H9 (cell line): ENCODE measurements around the gene TMCO6. TPM values are rescaled to one million over a fixed set of nuclear protein-coding genes. Genes with fewer than 3 reads are reported as not detected.

Experiments used
- DNase-seq: peaks from one replicate; pipeline ENCODE4 v3.0.0-alpha.2; 2017
- H2AFZ ChIP-seq: one replicate; pipeline ENCODE4 v1.6.1; 2013; ENCODE audit warnings: mild to moderate bottlenecking, low read length, control low read depth, moderate library complexity
- H2AK5ac ChIP-seq: 2 replicates; pipeline ENCODE4 v1.6.1; 2013; ENCODE audit warnings: low read length, control low read depth, mixed read lengths; ENCODE audit not compliant: insufficient read length
- H2BK120ac ChIP-seq: one replicate; pipeline ENCODE4 v1.6.1; 2013; ENCODE audit warnings: low read depth, mild to moderate bottlenecking, low read length, control low read depth, inconsistent platforms; ENCODE audit not compliant: poor library complexity, severe bottlenecking
- H2BK12ac ChIP-seq: 2 replicates; pipeline ENCODE4 v1.6.1; 2013; ENCODE audit warnings: low read length, control low read depth, mixed read lengths, low read depth; ENCODE audit not compliant: insufficient read length
- H2BK15ac ChIP-seq: 2 replicates; pipeline ENCODE4 v1.6.1; 2013; ENCODE audit warnings: low read depth, low read length, control low read depth
- H2BK20ac ChIP-seq: one replicate; pipeline ENCODE4 v1.6.1; 2013; ENCODE audit warnings: low read depth, mild to moderate bottlenecking, low read length, control low read depth, inconsistent platforms; ENCODE audit not compliant: poor library complexity, severe bottlenecking
- H2BK5ac ChIP-seq: 2 replicates; pipeline ENCODE4 v1.6.1; 2013; ENCODE audit warnings: low read length, control low read depth, mixed read lengths; ENCODE audit not compliant: insufficient read length
- H3K14ac ChIP-seq: 2 replicates; pipeline ENCODE4 v1.6.1; 2013; ENCODE audit warnings: low read length, control low read depth; ENCODE audit not compliant: insufficient read depth
- H3K18ac ChIP-seq: 2 replicates; pipeline ENCODE4 v1.6.1; 2013; ENCODE audit warnings: low read depth, mild to moderate bottlenecking, mixed read lengths, low read length, control low read depth; ENCODE audit not compliant: insufficient read length
- H3K23ac ChIP-seq: 2 replicates; pipeline ENCODE4 v1.6.1; 2013; ENCODE audit warnings: low read length, control low read depth, mixed read lengths, low read depth; ENCODE audit not compliant: insufficient read length
- H3K23me2 ChIP-seq: 2 replicates; pipeline ENCODE4 v1.6.1; 2013; ENCODE audit warnings: low read depth, mild to moderate bottlenecking, mixed read lengths, low read length, control low read depth; ENCODE audit not compliant: insufficient read length, poor library complexity, severe bottlenecking
- H3K27ac ChIP-seq: 2 replicates; pipeline ENCODE4 v1.5.1; 2013; ENCODE audit warnings: low read length, control low read depth, mixed read lengths, low read depth; ENCODE audit not compliant: insufficient read length
- H3K27me3 ChIP-seq: 2 replicates; pipeline ENCODE4 v1.6.1; 2013; ENCODE audit warnings: low read length, control low read depth, inconsistent platforms; ENCODE audit not compliant: insufficient read depth
- H3K4ac ChIP-seq: 2 replicates; pipeline ENCODE4 v1.6.1; 2013; ENCODE audit warnings: low read depth, mild to moderate bottlenecking, control low read depth, inconsistent platforms, low read length, moderate library complexity
- H3K4me1 ChIP-seq: 2 replicates; pipeline ENCODE4 v1.6.1; 2013; ENCODE audit warnings: low read length, control low read depth, inconsistent platforms; ENCODE audit not compliant: insufficient read depth
- H3K4me2 ChIP-seq: 2 replicates; pipeline ENCODE4 v1.6.1; 2013; ENCODE audit warnings: low read length, control low read depth, mixed read lengths; ENCODE audit not compliant: insufficient read length, insufficient read depth
- H3K56ac ChIP-seq: 2 replicates; pipeline ENCODE4 v1.6.1; 2013; ENCODE audit warnings: low read depth, mild to moderate bottlenecking, mixed read lengths, low read length, control low read depth; ENCODE audit not compliant: insufficient read length
- H3K79me1 ChIP-seq: 2 replicates; pipeline ENCODE4 v1.6.1; 2013; ENCODE audit warnings: low read depth, mild to moderate bottlenecking, moderate library complexity, low read length, control low read depth, inconsistent platforms; ENCODE audit not compliant: insufficient read depth, poor library complexity, severe bottlenecking
- H3K79me2 ChIP-seq: 2 replicates; pipeline ENCODE4 v1.6.1; 2013; ENCODE audit warnings: low read length, control low read depth, inconsistent platforms; ENCODE audit not compliant: insufficient read depth
- H3K9ac ChIP-seq: 2 replicates; pipeline ENCODE4 v1.6.1; 2013; ENCODE audit warnings: low read length, control low read depth, mixed read lengths; ENCODE audit not compliant: insufficient read length; ENCODE audit errors: extremely low read depth
- H3K9me3 ChIP-seq: one replicate; pipeline ENCODE4 v1.6.1; 2013; ENCODE audit warnings: low read depth, low read length, inconsistent platforms; ENCODE audit not compliant: control insufficient read depth
- H3T11ph ChIP-seq: one replicate; pipeline ENCODE4 v1.6.1; 2013; ENCODE audit warnings: mild to moderate bottlenecking, low read length, control low read depth, inconsistent platforms
- H4K20me1 ChIP-seq: one replicate; pipeline ENCODE4 v1.6.1; 2013; ENCODE audit not compliant: control insufficient read depth, insufficient read length, insufficient read depth
- H4K5ac ChIP-seq: 2 replicates; pipeline ENCODE4 v1.6.1; 2013; ENCODE audit warnings: low read depth, mild to moderate bottlenecking, mixed read lengths, low read length, control low read depth; ENCODE audit not compliant: insufficient read length
- H4K8ac ChIP-seq: replicated peaks from 2 replicates; pipeline ENCODE4 v1.6.1; 2013; ENCODE audit warnings: low read length, control low read depth, mixed read lengths, low read depth; ENCODE audit not compliant: insufficient read length
- H4K91ac ChIP-seq: 2 replicates; pipeline ENCODE4 v1.6.1; 2013; ENCODE audit warnings: low read depth, mild to moderate bottlenecking, moderate library complexity, mixed read lengths, low read length, control low read depth; ENCODE audit not compliant: insufficient read length
- H3K27ac Mint-ChIP-seq, 3 experiments: 2 replicates in 2 of 3; 3 replicates in 1 of 3; pipeline ENCODE4 v1.8.0; 2020 to 2021; ENCODE audit warnings: mixed read lengths in 3 of 3, mild to moderate bottlenecking in 1 of 3, moderate library complexity in 1 of 3
- H3K27me3 Mint-ChIP-seq: 2 replicates; pipeline ENCODE4 v1.8.0; 2021; ENCODE audit warnings: low read depth, mild to moderate bottlenecking, moderate library complexity, mixed read lengths
- H3K36me3 Mint-ChIP-seq, 3 experiments: 2 replicates in 2 of 3; 3 replicates in 1 of 3; pipeline ENCODE4 v1.8.0; 2020 to 2021; ENCODE audit warnings: low read depth in 3 of 3, mixed read lengths in 3 of 3; ENCODE audit not compliant: insufficient read depth in 1 of 3
- H3K4me1 Mint-ChIP-seq, 2 experiments: 2 replicates each; pipeline ENCODE4 v1.8.0; 2020; ENCODE audit warnings: mixed read lengths in 2 of 2
- H3K4me3 Mint-ChIP-seq, 2 experiments: 2 replicates in 1 of 2; 3 replicates in 1 of 2; pipeline ENCODE4 v1.8.0; 2020 to 2021; ENCODE audit warnings: mild to moderate bottlenecking in 2 of 2, mixed read lengths in 2 of 2, moderate library complexity in 1 of 2
- H3K9me3 Mint-ChIP-seq, 2 experiments: 2 replicates in 1 of 2; 3 replicates in 1 of 2; pipeline ENCODE4 v1.8.0; 2020; ENCODE audit warnings: mild to moderate bottlenecking in 2 of 2, mixed read lengths in 2 of 2, moderate library complexity in 1 of 2
- CTCF ChIP-seq: fragments of 200-600 bp; sonication (generic); conservative IDR thresholded peaks from 3 replicates; pipeline ENCODE4 v1.8.0; 2021; ENCODE audit warnings: antibody characterized with exemption, mild to moderate bottlenecking
- WGBS: extraction: QIAGEN DNeasy Blood & Tissue Kit; methylation state at CpG from one replicate; pipeline ENCODE4 v1.1.7; 2013; ENCODE audit warnings: missing lambda C conversion rate, low lambda C conversion rate, mixed read lengths; ENCODE audit not compliant: insufficient read length; ENCODE audit errors: extremely low coverage; 5-methylcytosine and 5-hydroxymethylcytosine counted together
- total RNA-seq: library from RNA; stranded (reverse); gene quantifications from 2 replicates; pipeline ENCODE4 v1.2.1, GENCODE V29; 2021

TMCO6 gene
- total RNA-seq, 1 experiment from 2014 or later: 39.3 TPM

- no peak overlapping the region for H2BK20ac ChIP-seq
- no peaks in the 10 kb centered on the region for H3K79me1 ChIP-seq
- H4K91ac ChIP-seq: no peak overlapping the region
- Mint-ChIP-seq H3K4me3 (no peak overlapping the region), H3K27me3 (no peaks in the 10 kb centered on the region), H3K9me3 (no peaks in the 10 kb centered on the region), H3K4me1 (no peaks in the 10 kb centered on the region), H3K36me3 (peaks cover 10 to 86% (median 37%) of the 10 kb centered on the region in 3 experiments), H3K27ac (no peak overlapping the region)
- H4K5ac ChIP-seq: no peak overlapping the region
- H3K4me2 ChIP-seq: no peak overlapping the region
- no peak overlapping the region for H3K9ac ChIP-seq
- H2BK15ac ChIP-seq: no peak overlapping the region
- no peaks in the 10 kb centered on the region for H4K20me1 ChIP-seq
- no peak overlapping the region for H2BK5ac ChIP-seq
- H3K23me2 ChIP-seq: no peaks in the 10 kb centered on the region
- no peak overlapping the region for H3K27ac ChIP-seq
- H2BK120ac ChIP-seq: no peak overlapping the region
- no peak for DNase-seq
- no peaks in the 10 kb centered on the region for H3K4me1 ChIP-seq
- H3K9me3 ChIP-seq: no peaks in the 10 kb centered on the region
- H3K4ac ChIP-seq: no peak overlapping the region
- H3K18ac ChIP-seq: no peak overlapping the region
- H3K79me2 ChIP-seq: no peaks in the 10 kb centered on the region
- H3K27me3 ChIP-seq: no peaks in the 10 kb centered on the region
- H2AK5ac ChIP-seq: no peak overlapping the region
- H3K23ac ChIP-seq: no peak overlapping the region
- no peak overlapping the region for H4K8ac ChIP-seq
- H3T11ph ChIP-seq: no peak overlapping the region
- TF ChIP-seq CTCF: no peak
- no peak overlapping the region for H3K14ac ChIP-seq
- H2BK12ac ChIP-seq: no peak overlapping the region
- no peak overlapping the region for H3K56ac ChIP-seq
- H2AFZ ChIP-seq: no peak overlapping the region
- WGBS: no CpG with 5 or more reads among the region's 3 CpGs
Measured at GRCh38 chr5:140677947-140678346, 38.7 kb downstream of the TMCO6 start.
